ENCODE results near the gene LDB2.

The LDB2 gene

GRCh38 chr4:16896881-16897750 lies 1.3 kb downstream of the LDB2 start:
- no peak overlapping the region for H3K27ac ChIP-seq
- TF ChIP-seq ZFX (IDR thresholded peaks at IDR 0.05; ENCODE audit: borderline replicate concordance), result no peak
- no peak for TF ChIP-seq CTCF (IDR thresholded peaks at IDR 0.05)

- no peak overlapping the region for H3K27ac ChIP-seq
- no peak for TF ChIP-seq CTCF (IDR thresholded peaks at IDR 0.05)
- TF ChIP-seq ZFX (IDR thresholded peaks at IDR 0.05; ENCODE audit: borderline replicate concordance), result no peak
Observed at GRCh38 chr4:16894406-16894805, 4.0 kb downstream of the LDB2 start.

GRCh38 chr4:16893141-16893651 lies 5.2 kb downstream of the LDB2 start:
- H3K27ac ChIP-seq, result no peak overlapping the region
- TF ChIP-seq ZFX (IDR thresholded peaks at IDR 0.05; ENCODE audit: borderline replicate concordance) (no peak), CTCF (IDR thresholded peaks at IDR 0.05) (no peak)

- TF ChIP-seq CTCF (IDR thresholded peaks at IDR 0.05) (no peak), ZFX (IDR thresholded peaks at IDR 0.05; ENCODE audit: borderline replicate concordance) (no peak)
Observed at GRCh38 chr4:16890651-16891050, 7.8 kb downstream of the LDB2 start.

GRCh38 chr4:16889945-16890344 lies 8.5 kb downstream of the LDB2 start:
- H3K27ac ChIP-seq, result no peak overlapping the region
- TF ChIP-seq ZFX (IDR thresholded peaks at IDR 0.05; ENCODE audit: borderline replicate concordance) (no peak), CTCF (IDR thresholded peaks at IDR 0.05) (no peak)

More at GRCh38 chr4:16890651-16891050, 7.8 kb downstream of the LDB2 start:
- H3K27ac ChIP-seq, result no peak overlapping the region

GRCh38 chr4:16887887-16888286 lies 10.6 kb downstream of the LDB2 start:
- no peak overlapping the region for H3K27ac ChIP-seq
- TF ChIP-seq ZFX (IDR thresholded peaks at IDR 0.05; ENCODE audit: borderline replicate concordance), result no peak
- no peak for TF ChIP-seq CTCF (IDR thresholded peaks at IDR 0.05)
